HG02938 (cell line): ENCODE measurements around the gene ATG3.

Source experiments
- ATAC-seq: cut with Tn5 transposase; IDR thresholded peaks from one replicate; pipeline ENCODE4 v1.9.1; 2021; ENCODE audit warnings: mild to moderate bottlenecking, moderate library complexity; ENCODE audit not compliant: unreplicated experiment

Gene ATG3

GRCh38 chr3:112561734-112562529, at the start of gene ATG3, which contains the start of gene SLC35A5:
Gene ATG3, minus strand, starts transcription at chr3:112561962. Its CDS starts 434 bp downstream, at chr3:112561528.
Gene SLC35A5, plus strand, starts transcription at chr3:112562045. Its CDS starts 1,359 bp downstream, at chr3:112563404.
- peak; percentile 78 for ATAC-seq

- ATAC-seq: peak; percentile 59
Observed at GRCh38 chr3:112610121-112610520, 48.4 kb upstream of the ATG3 start.

GRCh38 chr3:112607863-112608262, 46.1 kb upstream of the ATG3 start:
- ATAC-seq: no peak

GRCh38 chr3:112606098-112606497, 44.3 kb upstream of the ATG3 start:
- ATAC-seq: no peak

- ATAC-seq: no peak
Observed at GRCh38 chr3:112605285-112605684, 43.5 kb upstream of the ATG3 start.

- no peak for ATAC-seq
Observed at GRCh38 chr3:112604536-112604935, 42.8 kb upstream of the ATG3 start.

- ATAC-seq: peak; percentile 60
Observed at GRCh38 chr3:112602217-112602838, 40.6 kb upstream of the ATG3 start.

GRCh38 chr3:112598731-112599130, 37.0 kb upstream of the ATG3 start:
- no peak for ATAC-seq

- no peak for ATAC-seq
Observed at GRCh38 chr3:112597945-112598344, 36.2 kb upstream of the ATG3 start.

- no peak for ATAC-seq
Observed at GRCh38 chr3:112594856-112595255, 33.1 kb upstream of the ATG3 start.

GRCh38 chr3:112593258-112593657, 31.5 kb upstream of the ATG3 start:
- no peak for ATAC-seq

GRCh38 chr3:112587336-112587735, 25.6 kb upstream of the ATG3 start:
- no peak for ATAC-seq

GRCh38 chr3:112585782-112586181, 24.0 kb upstream of the ATG3 start:
- ATAC-seq: no peak

GRCh38 chr3:112583105-112583504, 21.3 kb upstream of the ATG3 start:
- ATAC-seq: no peak

- ATAC-seq: no peak
Observed at GRCh38 chr3:112582244-112582874, 20.6 kb upstream of the ATG3 start.

GRCh38 chr3:112579697-112580096, 17.9 kb upstream of the ATG3 start:
- ATAC-seq: no peak

GRCh38 chr3:112579232-112579631, 17.5 kb upstream of the ATG3 start:
- ATAC-seq: no peak

- no peak for ATAC-seq
Observed at GRCh38 chr3:112572701-112573100, 10.9 kb upstream of the ATG3 start.

- ATAC-seq: no peak
Observed at GRCh38 chr3:112569265-112569664, 7.5 kb upstream of the ATG3 start.

- ATAC-seq: no peak
Observed at GRCh38 chr3:112568642-112569041, 6.9 kb upstream of the ATG3 start.

- no peak for ATAC-seq
Observed at GRCh38 chr3:112564940-112565305, 3.2 kb upstream of the ATG3 start.
